ENCODE measurements around the gene GPR65. TPM values are rescaled to one million over a fixed set of nuclear protein-coding genes. Genes with fewer than 3 reads are reported as not detected.

GPR65 gene
- total and polyA plus RNA-seq, 9 of the 15 experiments (the other 6 are each of a cell fraction or from before 2014, with no cell fraction given) = 0.03 to 0.11 (median 0.04) TPM; not detected in 6

DNA sequence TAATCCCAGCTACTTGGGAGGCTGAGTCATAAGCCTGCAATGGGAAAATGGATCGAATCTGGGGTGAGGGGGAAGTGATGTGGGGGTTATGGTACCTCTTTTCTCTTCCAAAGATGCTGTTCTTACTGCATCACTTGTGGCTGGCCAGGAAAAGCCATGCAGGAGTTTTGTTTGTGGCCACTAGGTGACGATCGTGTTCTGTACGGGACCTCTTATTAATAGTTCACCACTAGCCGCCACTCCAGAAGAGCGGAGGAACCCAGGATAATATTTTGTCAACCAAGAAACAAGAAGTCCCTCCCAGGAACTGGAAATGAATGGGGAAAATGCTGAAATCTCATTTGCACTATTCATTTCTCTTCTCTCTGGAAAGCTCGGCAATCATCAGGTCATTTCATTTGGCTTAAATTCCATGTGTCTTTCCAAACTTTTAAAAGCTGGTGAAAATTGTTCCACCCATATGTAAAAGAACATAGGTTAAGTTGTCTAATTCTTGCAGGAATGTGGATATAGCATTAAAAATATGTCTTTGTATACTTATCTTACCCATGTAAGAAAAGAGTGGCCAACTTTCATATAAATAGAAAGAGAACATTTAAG is 8.9 kb downstream of the GPR65 start:
- ATAC-seq = peak; percentile 97
- Histone ChIP-seq H3K27ac (ENCODE audit: extremely low read depth, low read depth, low read length) (no peak overlapping the region), H3K79me2 (ENCODE audit: control insufficient read depth, insufficient read depth, low read length) (no peaks in the 10 kb centered on the region), H3K27me3 (ENCODE audit: control insufficient read depth in 2 of 2, insufficient read depth in 2 of 2, low read length in 2 of 2) (no peaks in the 10 kb centered on the region), H2AFZ (ENCODE audit: low read depth, low read length) (no peak overlapping the region), H3K36me3 (ENCODE audit: control insufficient read depth, insufficient read depth, low read length) (no peaks in the 10 kb centered on the region), H3K9me3 (replicated peaks; ENCODE audit: control insufficient read depth, insufficient read depth, low read depth, low read length) (no peaks in the 10 kb centered on the region), H3K4me2 (ENCODE audit: insufficient read depth, low read length) (no peak overlapping the region), H3K9me1 (ENCODE audit: control insufficient read depth, insufficient read depth, low read length) (no peaks in the 10 kb centered on the region), H4K20me1 (replicated peaks; ENCODE audit: control insufficient read depth, insufficient read depth, low read length) (no peaks in the 10 kb centered on the region), H3K4me3 (no peak overlapping the region), H3K9ac (ENCODE audit: insufficient read depth in 1 of 2, low read depth in 2 of 2, low read length in 2 of 2) (no peak overlapping the region), H3K4me1 (replicated peaks in 1 of 2; ENCODE audit: control insufficient read depth in 2 of 2, insufficient read depth in 2 of 2, low read length in 2 of 2) (no peaks in the 10 kb centered on the region)
- peak; percentile 85 for FAIRE-seq
- 6% methylated on average over 7 of the region's 7 CpGs for WGBS (ENCODE audit: insufficient coverage, low coverage, missing lambda C conversion rate)
- in situ Hi-C loops (cut with MboI) (loop anchor here (10.0 kb wide), 1 partner anchor 161 kb away; no protein-coding TSS in a partner anchor), intact Hi-C loops (cut with micrococcal nuclease) (loop anchor here (1.0 to 5.0 kb wide), 5 partner anchors 69 to 221 kb away; no protein-coding TSS in a partner anchor)
- peak; percentile 60 to 73 (median 62) for DNase-seq (ENCODE audit: extremely low read depth in 1 of 4, low spot score in 3 of 4)
- ChIA-PET POLR2A (no interaction called here), CTCF (ENCODE audit: low intra/inter-chr PET ratio) (no interaction called here)
- no TSS peak for BruUV-seq (replicated peaks)
- TF ChIP-seq ILK (tag; IDR thresholded peaks at IDR 0.05; ENCODE audit: borderline replicate concordance, low read depth) = no peak
- TF ChIP-seq, protein P1, sequence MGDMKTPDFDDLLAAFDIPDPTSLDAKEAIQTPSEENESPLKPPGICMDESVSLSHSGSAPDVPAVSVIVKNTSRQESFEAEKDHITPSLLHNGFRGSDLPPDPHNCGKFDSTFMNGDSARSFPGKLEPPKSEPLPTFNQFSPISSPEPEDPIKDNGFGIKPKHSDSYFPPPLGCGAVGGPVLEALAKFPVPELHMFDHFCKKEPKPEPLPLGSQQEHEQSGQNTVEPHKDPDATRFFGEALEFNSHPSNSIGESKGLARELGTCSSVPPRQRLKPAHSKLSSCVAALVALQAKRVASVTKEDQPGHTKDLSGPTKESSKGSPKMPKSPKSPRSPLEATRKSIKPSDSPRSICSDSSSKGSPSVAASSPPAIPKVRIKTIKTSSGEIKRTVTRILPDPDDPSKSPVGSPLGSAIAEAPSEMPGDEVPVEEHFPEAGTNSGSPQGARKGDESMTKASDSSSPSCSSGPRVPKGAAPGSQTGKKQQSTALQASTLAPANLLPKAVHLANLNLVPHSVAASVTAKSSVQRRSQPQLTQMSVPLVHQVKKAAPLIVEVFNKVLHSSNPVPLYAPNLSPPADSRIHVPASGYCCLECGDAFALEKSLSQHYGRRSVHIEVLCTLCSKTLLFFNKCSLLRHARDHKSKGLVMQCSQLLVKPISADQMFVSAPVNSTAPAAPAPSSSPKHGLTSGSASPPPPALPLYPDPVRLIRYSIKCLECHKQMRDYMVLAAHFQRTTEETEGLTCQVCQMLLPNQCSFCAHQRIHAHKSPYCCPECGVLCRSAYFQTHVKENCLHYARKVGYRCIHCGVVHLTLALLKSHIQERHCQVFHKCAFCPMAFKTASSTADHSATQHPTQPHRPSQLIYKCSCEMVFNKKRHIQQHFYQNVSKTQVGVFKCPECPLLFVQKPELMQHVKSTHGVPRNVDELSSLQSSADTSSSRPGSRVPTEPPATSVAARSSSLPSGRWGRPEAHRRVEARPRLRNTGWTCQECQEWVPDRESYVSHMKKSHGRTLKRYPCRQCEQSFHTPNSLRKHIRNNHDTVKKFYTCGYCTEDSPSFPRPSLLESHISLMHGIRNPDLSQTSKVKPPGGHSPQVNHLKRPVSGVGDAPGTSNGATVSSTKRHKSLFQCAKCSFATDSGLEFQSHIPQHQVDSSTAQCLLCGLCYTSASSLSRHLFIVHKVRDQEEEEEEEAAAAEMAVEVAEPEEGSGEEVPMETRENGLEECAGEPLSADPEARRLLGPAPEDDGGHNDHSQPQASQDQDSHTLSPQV (IDR thresholded peaks at IDR 0.05) = no peak
- no peak for TF ChIP-seq HMG20A (CRISPR knock-in tag; conservative IDR thresholded peaks at IDR 0.05)
- no peak for TF ChIP-seq ZBTB17 (CRISPR knock-in tag; IDR thresholded peaks at IDR 0.05)
- TF ChIP-seq MAFF (IDR thresholded peaks at IDR 0.05; ENCODE audit: low read length) = no peak
- TF ChIP-seq EHMT2 (IDR thresholded peaks at IDR 0.05) = no peak
- no peak for TF ChIP-seq ZNF518B (CRISPR knock-in tag; IDR thresholded peaks at IDR 0.05)
- no peak for TF ChIP-seq EWSR1 (IDR thresholded peaks at IDR 0.05; ENCODE audit: borderline replicate concordance, low read depth, partially characterized antibody)
- no peak for TF ChIP-seq CHAMP1 (IDR thresholded peaks at IDR 0.05)
- no peak for TF ChIP-seq PRMT5 (CRISPR knock-in tag; IDR thresholded peaks at IDR 0.05)
- TF ChIP-seq ZNF140 (CRISPR knock-in tag; IDR thresholded peaks at IDR 0.05) = no peak
- TF ChIP-seq CTBP1 (IDR thresholded peaks at IDR 0.05; ENCODE audit: borderline replicate concordance) = 0 out of 2 replicates have a peak, but pooled peaks have one; percentile 25
- TF ChIP-seq IFI16 (CRISPR knock-in tag; IDR thresholded peaks at IDR 0.05) = no peak

All from K562 (cell line).